ENCODE results near the gene ETS2.

ETS2 gene

GRCh38 chr21:38852708-38853107, 47.0 kb downstream of the ETS2 start:
- no peak overlapping the region for H2BK5ac ChIP-seq (ENCODE audit: low read length)
- H2BK120ac ChIP-seq (ENCODE audit: low read depth, low read length) = no peak overlapping the region
- no peaks in the 10 kb centered on the region for H3K79me1 ChIP-seq (ENCODE audit: low read depth, low read length)
- no peak overlapping the region for H3K9ac ChIP-seq (ENCODE audit: low read depth, low read length, poor library complexity)
- H3K4me2 ChIP-seq (ENCODE audit: insufficient read depth, low read length, poor library complexity, severe bottlenecking) = no peak overlapping the region
- no peaks in the 10 kb centered on the region for H3K4me1 ChIP-seq (ENCODE audit: control insufficient read depth in 2 of 2, insufficient read depth in 1 of 2, low read depth in 1 of 2, low read length in 2 of 2)
- H3K36me3 ChIP-seq (replicated peaks in 1 of 2; ENCODE audit: control insufficient read depth in 2 of 2, insufficient read depth in 2 of 2, low read length in 2 of 2) = no peaks in the 10 kb centered on the region
- no peak overlapping the region for H3K4ac ChIP-seq (ENCODE audit: low read length)
- no peak overlapping the region for H3K4me3 ChIP-seq (ENCODE audit: low read length in 2 of 2)
- H3K14ac ChIP-seq (ENCODE audit: low read length) = no peak overlapping the region
- peaks cover 0 to 3% (median 0%) of the 10 kb centered on the region in 3 experiments for H3K27me3 ChIP-seq (ENCODE audit: control insufficient read depth in 3 of 3, insufficient read depth in 3 of 3, low read depth in 1 of 3, low read length in 3 of 3)
- no peak overlapping the region for H3K18ac ChIP-seq (ENCODE audit: low read length)
- no peak overlapping the region for H2AK5ac ChIP-seq (ENCODE audit: low read depth, low read length)
- H3K23ac ChIP-seq (ENCODE audit: low read depth, low read length, poor library complexity) = no peak overlapping the region
- WGBS, 2 donors (ENCODE audit: extremely low coverage in 2 of 2, insufficient read length in 2 of 2, insufficient replicate concordance in 1 of 2) = no CpG with 5 or more reads among the region's 3 CpGs
- H4K8ac ChIP-seq (ENCODE audit: low read depth, low read length) = no peak overlapping the region
- no peak overlapping the region for H2AFZ ChIP-seq (ENCODE audit: low read length)
- no peak overlapping the region for H4K91ac ChIP-seq (ENCODE audit: low read depth, low read length, poor library complexity)
- no peak overlapping the region for H2BK12ac ChIP-seq (ENCODE audit: low read length)
- DNase-seq (ENCODE audit: low spot score) = no peak
- H3K27ac ChIP-seq (replicated peaks; ENCODE audit: low read length) = no peak overlapping the region
- H2BK15ac ChIP-seq (ENCODE audit: low read length) = no peak overlapping the region
- H3K9me3 ChIP-seq (replicated peaks in 1 of 2; ENCODE audit: control insufficient read depth in 2 of 2, insufficient read depth in 1 of 2, low read depth in 1 of 2, low read length in 2 of 2) = no peaks in the 10 kb centered on the region

GRCh38 chr21:38853421-38853919, 47.7 kb downstream of the ETS2 start:
- H3K27me3 ChIP-seq (ENCODE audit: control insufficient read depth in 3 of 3, insufficient read depth in 3 of 3, low read depth in 1 of 3, low read length in 3 of 3) = peaks cover 0 to 3% (median 0%) of the 10 kb centered on the region in 3 experiments
- no peaks in the 10 kb centered on the region for H3K36me3 ChIP-seq (replicated peaks in 1 of 2; ENCODE audit: control insufficient read depth in 2 of 2, insufficient read depth in 2 of 2, low read length in 2 of 2)
- H3K14ac ChIP-seq (ENCODE audit: low read length) = no peak overlapping the region
- no peak overlapping the region for H2AK5ac ChIP-seq (ENCODE audit: low read depth, low read length)
- H3K4ac ChIP-seq (ENCODE audit: low read length) = no peak overlapping the region
- H4K8ac ChIP-seq (ENCODE audit: low read depth, low read length) = no peak overlapping the region
- H2BK15ac ChIP-seq (ENCODE audit: low read length) = no peak overlapping the region
- H2BK5ac ChIP-seq (ENCODE audit: low read length) = no peak overlapping the region
- peak overlapping the region; percentile 18 for H3K9ac ChIP-seq (ENCODE audit: low read depth, low read length, poor library complexity)
- H3K4me1 ChIP-seq (ENCODE audit: control insufficient read depth in 2 of 2, insufficient read depth in 1 of 2, low read depth in 1 of 2, low read length in 2 of 2) = no peaks in the 10 kb centered on the region
- H3K9me3 ChIP-seq (replicated peaks in 1 of 2; ENCODE audit: control insufficient read depth in 2 of 2, insufficient read depth in 1 of 2, low read depth in 1 of 2, low read length in 2 of 2) = no peaks in the 10 kb centered on the region
- H4K91ac ChIP-seq (ENCODE audit: low read depth, low read length, poor library complexity) = no peak overlapping the region
- H3K4me3 ChIP-seq (ENCODE audit: low read length in 2 of 2) = no peak overlapping the region
- H3K18ac ChIP-seq (ENCODE audit: low read length) = peak overlapping the region; percentile 22
- WGBS, 2 donors (ENCODE audit: extremely low coverage in 2 of 2, insufficient read length in 2 of 2, insufficient replicate concordance in 1 of 2) = no CpG with 5 or more reads among the region's 6 CpGs
- H3K27ac ChIP-seq (replicated peaks; ENCODE audit: low read length) = no peak overlapping the region
- H3K23ac ChIP-seq (ENCODE audit: low read depth, low read length, poor library complexity) = no peak overlapping the region
- no peak overlapping the region for H2BK12ac ChIP-seq (ENCODE audit: low read length)
- H3K4me2 ChIP-seq (ENCODE audit: insufficient read depth, low read length, poor library complexity, severe bottlenecking) = no peak overlapping the region
- H2BK120ac ChIP-seq (ENCODE audit: low read depth, low read length) = no peak overlapping the region
- no peak overlapping the region for H2AFZ ChIP-seq (ENCODE audit: low read length)
- no peak for DNase-seq (ENCODE audit: low spot score)
- no peaks in the 10 kb centered on the region for H3K79me1 ChIP-seq (ENCODE audit: low read depth, low read length)

GRCh38 chr21:38857152-38857825, 51.6 kb downstream of the ETS2 start:
- Histone ChIP-seq H3K23ac (ENCODE audit: low read depth, low read length, poor library complexity) (no peak overlapping the region), H3K79me1 (ENCODE audit: low read depth, low read length) (no peaks in the 10 kb centered on the region), H3K9me3 (replicated peaks in 1 of 2; ENCODE audit: control insufficient read depth in 2 of 2, insufficient read depth in 1 of 2, low read depth in 1 of 2, low read length in 2 of 2) (no peaks in the 10 kb centered on the region), H2AFZ (ENCODE audit: low read length) (no peak overlapping the region), H3K14ac (ENCODE audit: low read length) (no peak overlapping the region), H4K91ac (ENCODE audit: low read depth, low read length, poor library complexity) (no peak overlapping the region), H2BK5ac (ENCODE audit: low read length) (no peak overlapping the region), H3K27me3 (ENCODE audit: control insufficient read depth in 3 of 3, insufficient read depth in 3 of 3, low read depth in 1 of 3, low read length in 3 of 3) (peaks cover 0 to 6% (median 0%) of the 10 kb centered on the region in 3 experiments), H3K4ac (ENCODE audit: low read length) (no peak overlapping the region), H2BK15ac (ENCODE audit: low read length) (no peak overlapping the region), H3K27ac (replicated peaks; ENCODE audit: low read length) (no peak overlapping the region), H2BK120ac (ENCODE audit: low read depth, low read length) (no peak overlapping the region), H2BK12ac (ENCODE audit: low read length) (peak overlapping the region; percentile 8), H3K4me1 (ENCODE audit: control insufficient read depth in 2 of 2, insufficient read depth in 1 of 2, low read depth in 1 of 2, low read length in 2 of 2) (no peaks in the 10 kb centered on the region), H3K4me3 (ENCODE audit: low read length in 2 of 2) (no peak overlapping the region), H3K36me3 (replicated peaks in 1 of 2; ENCODE audit: control insufficient read depth in 2 of 2, insufficient read depth in 2 of 2, low read length in 2 of 2) (no peaks in the 10 kb centered on the region), H3K18ac (ENCODE audit: low read length) (no peak overlapping the region), H4K8ac (ENCODE audit: low read depth, low read length) (no peak overlapping the region), H2AK5ac (ENCODE audit: low read depth, low read length) (no peak overlapping the region), H3K9ac (ENCODE audit: low read depth, low read length, poor library complexity) (no peak overlapping the region), H3K4me2 (ENCODE audit: insufficient read depth, low read length, poor library complexity, severe bottlenecking) (no peak overlapping the region)
- WGBS, 2 donors (ENCODE audit: extremely low coverage in 2 of 2, insufficient read length in 2 of 2, insufficient replicate concordance in 1 of 2) = no CpG with 5 or more reads among the region's 8 CpGs
- no peak for DNase-seq (ENCODE audit: low spot score)

GRCh38 chr21:38858026-38858811, 52.5 kb downstream of the ETS2 start:
- Histone ChIP-seq H3K4ac (ENCODE audit: low read length) (no peak overlapping the region), H4K8ac (ENCODE audit: low read depth, low read length) (no peak overlapping the region), H3K27ac (replicated peaks; ENCODE audit: low read length) (no peak overlapping the region), H3K23ac (ENCODE audit: low read depth, low read length, poor library complexity) (no peak overlapping the region), H2BK120ac (ENCODE audit: low read depth, low read length) (no peak overlapping the region), H2BK5ac (ENCODE audit: low read length) (no peak overlapping the region), H3K14ac (ENCODE audit: low read length) (no peak overlapping the region), H3K4me3 (ENCODE audit: low read length in 2 of 2) (no peak overlapping the region), H3K9me3 (replicated peaks in 1 of 2; ENCODE audit: control insufficient read depth in 2 of 2, insufficient read depth in 1 of 2, low read depth in 1 of 2, low read length in 2 of 2) (no peaks in the 10 kb centered on the region), H4K91ac (ENCODE audit: low read depth, low read length, poor library complexity) (no peak overlapping the region), H3K4me1 (ENCODE audit: control insufficient read depth in 2 of 2, insufficient read depth in 1 of 2, low read depth in 1 of 2, low read length in 2 of 2) (no peaks in the 10 kb centered on the region), H2AFZ (ENCODE audit: low read length) (no peak overlapping the region), H2AK5ac (ENCODE audit: low read depth, low read length) (no peak overlapping the region), H3K27me3 (ENCODE audit: control insufficient read depth in 3 of 3, insufficient read depth in 3 of 3, low read depth in 1 of 3, low read length in 3 of 3) (peaks cover 0 to 4% (median 0%) of the 10 kb centered on the region in 3 experiments), H3K9ac (ENCODE audit: low read depth, low read length, poor library complexity) (no peak overlapping the region), H2BK12ac (ENCODE audit: low read length) (no peak overlapping the region), H3K79me1 (ENCODE audit: low read depth, low read length) (no peaks in the 10 kb centered on the region), H3K18ac (ENCODE audit: low read length) (no peak overlapping the region), H3K36me3 (replicated peaks in 1 of 2; ENCODE audit: control insufficient read depth in 2 of 2, insufficient read depth in 2 of 2, low read length in 2 of 2) (no peaks in the 10 kb centered on the region), H2BK15ac (ENCODE audit: low read length) (no peak overlapping the region), H3K4me2 (ENCODE audit: insufficient read depth, low read length, poor library complexity, severe bottlenecking) (no peak overlapping the region)
- no CpG with 5 or more reads among the region's 8 CpGs for WGBS, 2 donors (ENCODE audit: extremely low coverage in 2 of 2, insufficient read length in 2 of 2, insufficient replicate concordance in 1 of 2)
- DNase-seq (ENCODE audit: low spot score) = no peak
